PFSK-1 (cell line): ENCODE results near the gene TRIM8.

Source experiments
- FOXP2 ChIP-seq: optimal IDR thresholded peaks from 2 replicates; pipeline ENCODE3; 2011; ENCODE audit warnings: borderline replicate concordance, control low read depth, inconsistent platforms; ENCODE audit not compliant: insufficient read depth; ENCODE audit errors: extremely low read length, extremely low read depth
- POLR2AphosphoS5 ChIP-seq: IDR thresholded peaks from 2 replicates; pipeline ENCODE4 v1.6.1; 2012; ENCODE audit warnings: low read depth, mild to moderate bottlenecking, control low read depth, low read length, moderate library complexity
- REST ChIP-seq, 2 experiments: IDR thresholded peaks; 2 replicates each; pipeline versions ENCODE4 v1.6.1 to v1.8.0; 2011 to 2012; ENCODE audit warnings: low read depth in 2 of 2, low read length in 2 of 2, control low read depth in 1 of 2, inconsistent platforms in 1 of 2, mild to moderate bottlenecking in 1 of 2, moderate library complexity in 1 of 2; ENCODE audit not compliant: insufficient read depth in 1 of 2
- SIN3A ChIP-seq: IDR thresholded peaks from 2 replicates; pipeline ENCODE4 v1.6.1; 2012; ENCODE audit warnings: mild to moderate bottlenecking, low read length, moderate library complexity, borderline replicate concordance; ENCODE audit not compliant: insufficient read depth
- TAF1 ChIP-seq: IDR thresholded peaks from 2 replicates; pipeline ENCODE4 v1.6.1; 2012; ENCODE audit warnings: low read length, control low read depth, borderline replicate concordance; ENCODE audit not compliant: insufficient read depth

The TRIM8 gene

GRCh38 chr10:102605712-102606111 is 38.6 kb upstream of the TRIM8 start:
- TF ChIP-seq SIN3A = no peak
- TF ChIP-seq REST (IDR thresholded peaks at IDR 0.05; ENCODE audit: insufficient read depth in 1 of 2, low read depth in 2 of 2, low read length in 2 of 2) = no peak
- no peak for TF ChIP-seq POLR2AphosphoS5
- TF ChIP-seq FOXP2 = no peak
- TF ChIP-seq TAF1 = no peak

DNA sequence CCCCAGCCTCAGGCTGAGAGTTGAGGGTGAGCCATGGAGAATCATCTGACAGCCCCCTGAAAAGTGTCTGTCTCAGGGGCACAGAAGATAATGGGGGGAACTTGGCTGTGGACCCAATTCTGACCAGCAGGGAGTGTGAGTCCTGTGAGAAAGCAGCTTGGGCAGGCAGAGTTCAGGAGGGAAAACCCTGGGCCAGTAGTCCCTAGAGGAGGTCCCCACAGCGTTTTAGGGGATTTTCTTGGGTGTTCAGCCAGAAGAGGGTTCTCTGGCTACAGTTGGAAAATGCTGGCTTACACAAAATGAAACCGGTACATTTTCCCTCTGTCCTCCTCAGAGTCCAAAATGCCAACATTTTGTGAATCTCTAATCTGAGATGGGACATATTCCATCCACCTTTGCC is 35.8 kb upstream of the TRIM8 start:
- TF ChIP-seq REST (IDR thresholded peaks at IDR 0.05; ENCODE audit: insufficient read depth in 1 of 2, low read depth in 2 of 2, low read length in 2 of 2) (no peak), SIN3A (no peak), POLR2AphosphoS5 (no peak), FOXP2 (no peak), TAF1 (no peak)

- TF ChIP-seq REST (IDR thresholded peaks at IDR 0.05; ENCODE audit: insufficient read depth in 1 of 2, low read depth in 2 of 2, low read length in 2 of 2) (no peak), TAF1 (no peak), SIN3A (no peak), POLR2AphosphoS5 (no peak), FOXP2 (no peak)
Measured at GRCh38 chr10:102610441-102610887, 33.8 kb upstream of the TRIM8 start.

- TF ChIP-seq SIN3A (no peak), TAF1 (no peak), REST (IDR thresholded peaks at IDR 0.05; ENCODE audit: insufficient read depth in 1 of 2, low read depth in 2 of 2, low read length in 2 of 2) (no peak), FOXP2 (no peak), POLR2AphosphoS5 (no peak)
Measured at GRCh38 chr10:102611514-102612087, 32.7 kb upstream of the TRIM8 start.

- no peak for TF ChIP-seq SIN3A
Measured at GRCh38 chr10:102612964-102613275, 31.4 kb upstream of the TRIM8 start.
